NCI-H1417 treated with DMSO at 0.1 percent for 48 hours (cell line): ENCODE measurements around the gene MGA.

Experiments used
- DNase-seq: peaks from one replicate; lab custom pipeline; 2025; lab: John Stamatoyannopoulos, UW

MGA gene

GRCh38 chr15:41782371-41783282, 122.4 kb downstream of the MGA start:
- DNase-seq = no peak

DNA sequence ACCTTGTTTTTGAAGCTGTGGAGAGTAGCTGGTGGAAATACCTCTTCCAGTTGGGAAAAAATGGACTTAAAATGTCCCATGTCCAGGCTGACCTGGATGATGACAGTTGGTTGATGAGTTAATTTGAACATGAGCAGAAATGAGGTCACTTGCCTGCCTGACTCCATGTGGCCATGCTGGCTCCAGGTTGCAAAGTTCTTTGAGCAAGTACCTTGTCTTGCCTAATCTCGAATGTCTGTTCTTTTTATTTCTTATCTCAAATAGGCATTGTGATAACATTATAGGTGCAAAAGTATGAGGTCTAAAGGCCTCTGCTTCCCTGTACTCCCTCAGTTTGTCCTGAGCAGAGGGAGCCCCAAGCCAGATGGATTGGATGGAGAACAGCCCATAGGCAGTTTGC, 123.1 kb downstream of the MGA start:
- DNase-seq = no peak

DNA sequence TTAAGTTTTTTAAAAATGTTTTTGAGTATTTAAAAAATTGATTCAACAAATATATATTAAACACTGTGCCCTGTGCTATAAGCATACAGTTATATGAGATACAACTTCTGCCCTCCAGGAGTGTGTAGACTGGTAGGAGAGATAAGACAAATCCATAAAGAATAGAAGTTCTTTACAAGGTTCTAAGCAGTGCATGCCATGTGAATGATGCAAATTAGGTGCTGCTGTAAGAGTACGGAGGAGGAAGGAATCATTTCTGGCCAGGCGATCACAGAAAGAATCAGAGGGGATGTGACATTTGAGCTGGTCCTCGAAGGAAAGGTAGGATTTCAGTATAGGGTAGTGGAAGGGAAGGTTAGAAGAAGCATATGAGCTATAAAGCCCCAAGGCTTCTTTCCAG, 128.1 kb downstream of the MGA start:
- no peak for DNase-seq

DNA sequence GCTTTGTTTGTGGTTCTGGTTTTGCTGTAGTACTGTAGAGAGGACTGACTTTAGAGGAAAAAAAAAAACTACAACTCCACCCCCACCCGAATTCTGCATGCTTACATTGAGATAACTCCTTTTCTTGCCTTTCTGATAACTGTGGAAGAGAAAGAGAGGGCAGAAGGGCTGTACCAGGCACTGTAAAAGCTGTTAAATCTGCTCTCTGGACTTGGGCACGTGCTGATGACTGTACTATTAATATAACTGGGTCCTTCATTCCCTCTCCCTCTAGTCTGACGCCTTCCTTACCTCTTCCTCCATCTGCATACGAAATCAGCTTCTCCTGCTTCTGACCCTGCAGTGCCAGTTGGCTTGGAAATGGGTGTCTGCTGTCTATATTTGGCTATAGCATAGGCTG, 129.0 kb downstream of the MGA start:
- DNase-seq = no peak

GRCh38 chr15:41789662-41790061, 129.5 kb downstream of the MGA start:
- no peak for DNase-seq

DNA sequence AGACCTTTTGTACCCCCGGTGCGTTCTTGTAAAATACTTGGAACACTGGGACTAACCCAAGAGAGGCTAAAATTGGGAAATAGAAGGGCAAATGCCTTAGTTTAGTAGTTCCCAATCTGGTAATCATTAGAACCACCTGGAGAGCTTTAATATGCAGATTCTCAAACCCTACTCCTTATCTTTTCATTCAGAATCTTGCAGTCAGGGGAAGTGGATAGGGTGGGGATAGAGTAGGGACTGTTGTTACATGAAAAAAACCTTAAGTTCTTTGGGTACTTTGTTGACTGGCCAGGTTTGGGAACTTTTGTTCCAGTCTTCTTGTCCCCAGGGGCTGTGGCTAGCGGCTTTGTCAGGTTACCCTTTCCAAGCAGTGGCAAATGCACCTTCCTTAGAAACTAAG, 130.0 kb downstream of the MGA start:
- no peak for DNase-seq

DNA sequence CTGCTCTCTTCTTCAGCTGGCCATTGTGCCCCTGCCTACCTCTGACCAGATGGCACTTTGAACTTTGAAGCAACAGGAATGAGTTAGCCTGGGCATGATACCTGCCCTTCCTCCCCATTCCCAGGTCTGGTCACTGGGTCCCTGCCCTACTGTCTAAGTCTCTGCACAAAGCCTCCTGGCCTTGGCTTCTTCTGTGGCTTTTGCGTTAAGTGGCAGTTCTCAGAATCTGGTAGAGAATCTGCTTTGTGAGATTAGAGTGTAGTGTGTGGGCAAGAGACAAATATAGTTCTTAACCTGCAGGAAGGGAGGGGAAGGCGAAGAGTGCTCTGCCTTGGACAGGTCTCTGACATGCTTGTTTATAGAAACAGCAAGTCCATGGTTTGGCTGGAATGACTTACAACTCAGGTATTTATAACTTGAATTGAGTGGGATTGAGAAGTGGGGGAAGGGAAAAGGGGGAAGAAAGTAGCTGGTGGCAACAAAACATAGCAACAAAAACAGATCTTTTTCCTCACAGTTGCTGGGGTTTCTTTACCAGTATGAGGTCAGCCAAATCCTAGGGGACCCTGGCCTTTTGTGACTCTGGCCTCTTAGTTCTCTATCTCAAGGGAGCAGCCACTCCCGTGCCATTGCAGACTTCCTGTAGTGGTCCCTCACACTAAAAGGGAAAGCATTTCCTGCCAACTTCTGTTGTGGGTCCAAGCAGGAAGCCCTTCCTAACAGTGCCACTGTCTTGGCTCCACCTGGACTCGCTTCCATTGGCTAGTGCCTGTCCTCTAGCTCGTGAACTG, 130.7 kb downstream of the MGA start:
- DNase-seq = no peak

GRCh38 chr15:41791547-41791937, 131.3 kb downstream of the MGA start:
- no peak for DNase-seq

DNA sequence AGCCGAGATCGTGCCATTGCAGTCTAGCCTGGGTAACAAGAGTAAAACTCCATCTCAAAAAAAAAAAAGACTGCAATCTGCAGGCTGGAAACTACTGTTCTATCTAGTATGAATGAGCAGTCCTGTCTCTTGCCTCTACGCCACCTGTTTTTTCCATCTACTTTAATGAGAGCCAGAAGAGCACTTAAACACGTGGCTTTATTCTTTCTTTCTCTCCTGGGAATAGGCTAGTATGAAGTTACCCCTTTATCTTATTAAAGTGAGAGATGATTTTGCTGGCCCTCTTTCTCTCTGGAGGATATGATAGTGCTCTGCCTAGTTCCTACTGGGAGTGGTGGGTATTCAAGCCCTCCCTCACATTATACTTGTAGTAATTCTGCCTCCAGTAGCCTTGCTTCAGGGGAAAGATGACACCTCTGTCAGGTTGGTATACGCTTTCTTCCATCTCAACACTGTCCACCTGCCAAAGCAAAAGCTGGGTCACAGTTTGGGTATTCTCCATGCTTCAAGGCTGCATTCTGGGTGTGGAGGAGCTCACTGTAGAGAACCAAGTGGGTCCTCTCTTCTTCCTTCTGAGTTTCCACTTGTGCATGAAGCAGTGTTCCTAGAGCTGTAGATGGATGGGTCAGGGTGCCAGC, 131.9 kb downstream of the MGA start:
- DNase-seq = no peak

GRCh38 chr15:41794081-41794480, 133.9 kb downstream of the MGA start:
- DNase-seq = no peak

DNA sequence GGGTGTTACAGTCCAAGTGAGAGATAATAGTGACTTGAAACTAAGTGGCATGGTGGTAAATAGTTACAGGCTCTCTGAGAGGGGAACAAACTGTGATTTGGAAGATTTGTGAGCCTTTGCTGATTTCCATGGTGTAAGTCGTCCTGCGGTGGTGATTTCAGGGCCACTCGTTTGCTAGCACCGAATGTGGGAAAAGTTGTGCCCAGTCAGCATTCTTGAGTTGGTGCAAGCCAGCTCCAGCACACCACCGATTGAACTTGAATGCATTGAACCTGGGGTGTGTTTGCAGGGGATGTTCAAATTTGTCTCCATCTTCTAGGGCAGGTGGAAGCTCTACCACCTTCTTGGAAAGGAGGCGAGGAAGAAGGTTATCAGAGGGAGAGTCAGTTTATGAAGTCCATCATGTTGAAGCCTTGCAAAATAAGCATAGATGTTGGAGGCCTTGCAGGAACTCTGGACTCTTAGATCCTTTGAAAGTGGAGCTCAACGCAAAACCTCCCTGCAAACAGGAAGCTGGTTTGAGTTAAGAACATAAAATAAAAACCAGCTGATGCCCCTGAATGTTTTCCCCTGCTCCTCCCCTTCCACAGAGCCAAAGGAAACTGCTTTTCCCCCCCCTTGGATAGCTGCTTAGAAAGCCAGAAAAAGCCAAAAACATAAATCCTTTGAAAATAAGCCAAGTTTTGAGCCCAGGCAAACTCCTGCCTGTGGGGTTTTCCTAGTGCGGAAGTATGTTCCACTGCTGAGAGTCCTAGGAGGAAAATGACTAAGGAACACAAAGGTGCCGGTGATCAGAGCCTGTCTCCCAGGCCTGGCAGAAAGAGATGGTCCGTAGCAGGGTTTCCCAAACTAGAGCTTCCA, 136.0 kb downstream of the MGA start:
- no peak for DNase-seq

GRCh38 chr15:41797201-41797944, 137.2 kb downstream of the MGA start:
- no peak for DNase-seq

- no peak for DNase-seq
Measured at GRCh38 chr15:41798607-41799487, 138.6 kb downstream of the MGA start.

DNA sequence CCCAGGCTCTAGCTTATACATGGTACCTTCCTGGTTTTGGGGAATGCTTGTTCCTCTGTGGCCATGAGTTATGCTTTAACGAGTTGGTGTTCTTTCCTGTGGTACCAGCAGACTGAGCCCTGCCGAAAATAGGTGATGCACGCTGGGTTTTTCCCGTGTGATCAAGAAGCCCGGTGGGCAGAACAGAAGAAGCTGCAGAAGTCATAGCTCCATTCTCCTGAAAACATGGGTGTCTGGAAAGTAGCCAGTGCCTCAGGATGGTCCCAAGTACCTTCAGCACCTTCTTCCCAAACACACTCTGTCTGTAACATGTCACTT, 139.2 kb downstream of the MGA start:
- no peak for DNase-seq

DNA sequence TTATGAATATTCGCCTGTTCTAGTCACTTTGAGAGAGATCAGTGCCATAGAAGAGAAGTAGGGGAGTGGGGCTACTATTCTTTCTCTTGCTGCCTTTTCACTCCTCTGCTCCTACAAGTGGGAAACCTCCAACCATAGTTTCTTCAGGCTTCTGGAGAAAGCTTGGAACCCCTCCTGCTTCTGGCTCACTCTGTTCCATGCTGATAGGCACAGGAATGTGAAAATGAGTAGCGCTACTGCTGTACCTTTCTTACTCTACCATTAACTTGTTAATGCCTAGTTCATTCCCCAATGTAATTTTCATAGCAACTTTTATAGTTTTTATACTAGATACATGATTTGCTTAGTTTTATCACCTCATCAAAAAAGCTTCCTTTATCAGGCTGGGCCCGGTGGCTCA, 141.0 kb downstream of the MGA start:
- no peak for DNase-seq

DNA sequence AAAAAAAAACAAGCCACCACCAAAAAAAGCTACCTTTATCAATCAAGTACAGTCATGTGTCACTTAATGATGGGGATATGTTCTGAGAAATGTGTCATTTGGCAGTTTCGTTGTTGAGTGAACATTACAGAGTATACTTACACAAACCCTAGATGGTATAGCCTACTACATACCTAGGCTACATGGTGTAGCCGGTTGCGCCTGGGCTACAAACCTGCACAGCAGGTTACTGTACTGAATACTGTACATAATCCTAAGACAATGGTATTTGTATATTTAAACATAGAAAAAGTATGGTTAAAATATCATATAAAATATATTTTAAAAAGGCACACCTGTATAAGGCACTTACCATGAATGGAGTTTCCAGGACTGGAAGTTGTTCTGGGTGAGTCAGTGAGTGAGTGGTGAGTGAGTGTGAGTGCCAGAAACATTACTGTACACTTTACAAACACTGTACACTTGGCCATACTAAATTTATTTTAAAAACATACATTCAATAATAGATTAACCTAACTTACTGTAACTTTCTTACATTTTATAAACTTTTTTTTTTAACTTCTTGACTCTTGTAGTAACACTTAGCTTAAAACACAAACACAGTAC, 141.7 kb downstream of the MGA start:
- DNase-seq = no peak

DNA sequence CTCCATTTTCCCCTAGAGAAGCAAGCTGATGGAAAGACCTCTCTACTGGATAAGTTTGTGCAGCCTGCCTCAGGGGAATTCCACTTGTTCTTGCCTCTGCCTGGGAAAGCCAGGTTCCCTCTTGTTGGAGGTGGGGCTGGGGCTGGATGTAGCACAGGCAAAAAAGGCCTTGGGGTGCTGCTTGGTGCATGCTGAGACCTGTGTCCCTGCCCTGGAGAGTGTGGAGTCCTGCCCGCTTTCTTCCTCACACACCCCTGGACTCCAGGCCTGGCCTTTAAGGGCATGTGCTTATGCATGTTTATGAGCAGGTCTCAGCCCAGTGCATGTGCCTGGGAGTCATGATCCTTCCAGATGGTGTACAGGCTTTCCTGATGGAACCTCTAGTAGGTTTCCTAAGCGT, 144.2 kb downstream of the MGA start:
- DNase-seq = no peak

- no peak for DNase-seq
Measured at GRCh38 chr15:41804916-41805666, 144.9 kb downstream of the MGA start.

DNA sequence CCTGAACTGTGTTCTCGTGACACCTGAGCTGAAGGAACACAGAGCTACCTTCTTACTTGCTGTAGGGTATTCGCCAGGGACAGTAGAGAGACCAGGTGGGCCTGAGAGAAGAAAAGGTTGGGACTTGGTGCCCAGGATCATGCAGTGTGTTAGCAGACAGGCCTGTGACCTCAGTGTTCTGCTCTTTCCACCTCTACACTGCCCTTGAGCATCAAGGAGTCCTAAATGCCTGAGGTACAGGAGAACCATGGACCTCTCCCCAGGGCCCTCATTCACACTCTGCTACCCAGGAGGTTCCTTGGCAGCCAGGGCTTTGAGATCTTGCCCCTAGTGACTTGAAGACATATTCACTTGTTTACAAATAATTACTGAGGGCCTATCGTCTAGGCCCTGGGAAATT, 145.5 kb downstream of the MGA start:
- no peak for DNase-seq
